Stimulated activated naive CD8-positive, alpha-beta T cell treated with anti-CD3 and anti-CD28 coated beads, Interleukin-15, Interleukin-2, amounts not matched to agents 100 ng/mL and 50 ng/mL, for 24 hours (primary cell): ENCODE data around the gene DENND2A.

Experiments used
- H3K27ac Mint-ChIP-seq: one replicate; pipeline ENCODE4 v1.8.0; 2021; ENCODE audit warnings: mild to moderate bottlenecking, mixed read lengths
- H3K27me3 Mint-ChIP-seq: one replicate; pipeline ENCODE4 v1.8.0; 2021; ENCODE audit warnings: mixed read lengths
- H3K36me3 Mint-ChIP-seq: one replicate; pipeline ENCODE4 v1.8.0; 2021; ENCODE audit warnings: low read depth, mixed read lengths
- H3K4me1 Mint-ChIP-seq: one replicate; pipeline ENCODE4 v1.8.0; 2021; ENCODE audit warnings: low read depth, mixed read lengths
- H3K4me3 Mint-ChIP-seq: one replicate; pipeline ENCODE4 v1.8.0; 2021; ENCODE audit warnings: mild to moderate bottlenecking, mixed read lengths
- H3K9me3 Mint-ChIP-seq: one replicate; pipeline ENCODE4 v1.8.0; 2021; ENCODE audit warnings: mixed read lengths

Gene DENND2A

GRCh38 chr7:140597428-140597949 is 43.1 kb downstream of the DENND2A start:
- no peak overlapping the region for H3K4me3 Mint-ChIP-seq
- H3K36me3 Mint-ChIP-seq: no peaks in the 10 kb centered on the region
- peaks cover 15% of the 10 kb centered on the region for H3K4me1 Mint-ChIP-seq
- H3K27ac Mint-ChIP-seq: no peak overlapping the region
- H3K27me3 Mint-ChIP-seq: peaks cover 8% of the 10 kb centered on the region
- H3K9me3 Mint-ChIP-seq: no peaks in the 10 kb centered on the region

GRCh38 chr7:140596519-140597427 is 43.8 kb downstream of the DENND2A start:
- H3K4me1 Mint-ChIP-seq: peaks cover 15% of the 10 kb centered on the region
- peaks cover 8% of the 10 kb centered on the region for H3K27me3 Mint-ChIP-seq
- H3K36me3 Mint-ChIP-seq: no peaks in the 10 kb centered on the region
- H3K9me3 Mint-ChIP-seq: no peaks in the 10 kb centered on the region
- no peak overlapping the region for H3K27ac Mint-ChIP-seq
- H3K4me3 Mint-ChIP-seq: no peak overlapping the region

- no peak overlapping the region for H3K27ac Mint-ChIP-seq
- no peaks in the 10 kb centered on the region for H3K36me3 Mint-ChIP-seq
- H3K9me3 Mint-ChIP-seq: no peaks in the 10 kb centered on the region
- H3K4me1 Mint-ChIP-seq: peaks cover 15% of the 10 kb centered on the region
- peaks cover 8% of the 10 kb centered on the region for H3K27me3 Mint-ChIP-seq
- no peak overlapping the region for H3K4me3 Mint-ChIP-seq
These were observed 45.0 kb downstream of the DENND2A start for GRCh38 chr7:140595468-140596092.

- peaks cover 8% of the 10 kb centered on the region for H3K27me3 Mint-ChIP-seq
- H3K4me3 Mint-ChIP-seq: no peak overlapping the region
- no peaks in the 10 kb centered on the region for H3K36me3 Mint-ChIP-seq
- H3K9me3 Mint-ChIP-seq: no peaks in the 10 kb centered on the region
- peaks cover 15% of the 10 kb centered on the region for H3K4me1 Mint-ChIP-seq
- H3K27ac Mint-ChIP-seq: no peak overlapping the region
These were observed 46.4 kb downstream of the DENND2A start for GRCh38 chr7:140594131-140594691.

GRCh38 chr7:140593672-140593982 is 47.0 kb downstream of the DENND2A start:
- H3K4me3 Mint-ChIP-seq: no peak overlapping the region
- H3K4me1 Mint-ChIP-seq: peaks cover 15% of the 10 kb centered on the region
- no peak overlapping the region for H3K27ac Mint-ChIP-seq
- H3K36me3 Mint-ChIP-seq: no peaks in the 10 kb centered on the region
- H3K27me3 Mint-ChIP-seq: peaks cover 8% of the 10 kb centered on the region
- H3K9me3 Mint-ChIP-seq: no peaks in the 10 kb centered on the region

- Mint-ChIP-seq H3K27ac (no peak overlapping the region), H3K9me3 (no peaks in the 10 kb centered on the region), H3K36me3 (no peaks in the 10 kb centered on the region), H3K4me3 (no peak overlapping the region), H3K4me1 (peaks cover 15% of the 10 kb centered on the region), H3K27me3 (peaks cover 8% of the 10 kb centered on the region)
These were observed 47.5 kb downstream of the DENND2A start for GRCh38 chr7:140592964-140593671.

GRCh38 chr7:140591180-140591902 is 49.3 kb downstream of the DENND2A start:
- no peak overlapping the region for H3K4me3 Mint-ChIP-seq
- H3K9me3 Mint-ChIP-seq: no peaks in the 10 kb centered on the region
- H3K27ac Mint-ChIP-seq: no peak overlapping the region
- H3K36me3 Mint-ChIP-seq: no peaks in the 10 kb centered on the region
- peaks cover 15% of the 10 kb centered on the region for H3K4me1 Mint-ChIP-seq
- peaks cover 5% of the 10 kb centered on the region for H3K27me3 Mint-ChIP-seq

- Mint-ChIP-seq H3K4me1 (no peaks in the 10 kb centered on the region), H3K4me3 (no peak overlapping the region), H3K27me3 (no peaks in the 10 kb centered on the region)
These were observed 53.4 kb downstream of the DENND2A start for GRCh38 chr7:140587243-140587642.

GRCh38 chr7:140586516-140586915 is 54.1 kb downstream of the DENND2A start:
- Mint-ChIP-seq H3K4me3 (no peak overlapping the region), H3K36me3 (no peaks in the 10 kb centered on the region), H3K9me3 (no peaks in the 10 kb centered on the region), H3K27ac (no peak overlapping the region), H3K4me1 (no peaks in the 10 kb centered on the region), H3K27me3 (no peaks in the 10 kb centered on the region)

More at GRCh38 chr7:140587243-140587642, 53.4 kb downstream of the DENND2A start:
- no peaks in the 10 kb centered on the region for H3K36me3 Mint-ChIP-seq
- no peak overlapping the region for H3K27ac Mint-ChIP-seq
- H3K9me3 Mint-ChIP-seq: no peaks in the 10 kb centered on the region

- H3K9me3 Mint-ChIP-seq: no peaks in the 10 kb centered on the region
- no peak overlapping the region for H3K27ac Mint-ChIP-seq
- H3K36me3 Mint-ChIP-seq: no peaks in the 10 kb centered on the region
- H3K4me3 Mint-ChIP-seq: no peak overlapping the region
- no peaks in the 10 kb centered on the region for H3K27me3 Mint-ChIP-seq
- H3K4me1 Mint-ChIP-seq: no peaks in the 10 kb centered on the region
These were observed 55.3 kb downstream of the DENND2A start for GRCh38 chr7:140585333-140585732.

- no peaks in the 10 kb centered on the region for H3K9me3 Mint-ChIP-seq
- H3K36me3 Mint-ChIP-seq: no peaks in the 10 kb centered on the region
- no peaks in the 10 kb centered on the region for H3K27me3 Mint-ChIP-seq
- H3K4me3 Mint-ChIP-seq: no peak overlapping the region
- H3K4me1 Mint-ChIP-seq: no peaks in the 10 kb centered on the region
- no peak overlapping the region for H3K27ac Mint-ChIP-seq
These were observed 56.3 kb downstream of the DENND2A start for GRCh38 chr7:140584195-140584851.

- no peaks in the 10 kb centered on the region for H3K9me3 Mint-ChIP-seq
- no peaks in the 10 kb centered on the region for H3K4me1 Mint-ChIP-seq
- H3K4me3 Mint-ChIP-seq: no peak overlapping the region
- peaks cover under 1% of the 10 kb centered on the region for H3K27me3 Mint-ChIP-seq
- no peak overlapping the region for H3K27ac Mint-ChIP-seq
- no peaks in the 10 kb centered on the region for H3K36me3 Mint-ChIP-seq
These were observed 59.2 kb downstream of the DENND2A start for GRCh38 chr7:140581411-140581810.

GRCh38 chr7:140577651-140578050 is 63.0 kb downstream of the DENND2A start:
- no peak overlapping the region for H3K27ac Mint-ChIP-seq
- no peaks in the 10 kb centered on the region for H3K9me3 Mint-ChIP-seq
- H3K27me3 Mint-ChIP-seq: peaks cover 11% of the 10 kb centered on the region
- H3K4me1 Mint-ChIP-seq: no peaks in the 10 kb centered on the region
- no peak overlapping the region for H3K4me3 Mint-ChIP-seq
- H3K36me3 Mint-ChIP-seq: no peaks in the 10 kb centered on the region

- Mint-ChIP-seq H3K36me3 (no peaks in the 10 kb centered on the region), H3K27ac (no peak overlapping the region), H3K4me1 (no peaks in the 10 kb centered on the region), H3K27me3 (peaks cover 11% of the 10 kb centered on the region), H3K9me3 (no peaks in the 10 kb centered on the region), H3K4me3 (no peak overlapping the region)
These were observed 64.0 kb downstream of the DENND2A start for GRCh38 chr7:140576589-140576988.
